HG02885 (cell line): ENCODE measurements around the gene KNDC1.

Experiments
- ATAC-seq: cut with Tn5 transposase; IDR thresholded peaks from one replicate; pipeline ENCODE4 v1.9.1; 2021; ENCODE audit warnings: mild to moderate bottlenecking; ENCODE audit not compliant: unreplicated experiment, poor library complexity

Gene KNDC1

DNA sequence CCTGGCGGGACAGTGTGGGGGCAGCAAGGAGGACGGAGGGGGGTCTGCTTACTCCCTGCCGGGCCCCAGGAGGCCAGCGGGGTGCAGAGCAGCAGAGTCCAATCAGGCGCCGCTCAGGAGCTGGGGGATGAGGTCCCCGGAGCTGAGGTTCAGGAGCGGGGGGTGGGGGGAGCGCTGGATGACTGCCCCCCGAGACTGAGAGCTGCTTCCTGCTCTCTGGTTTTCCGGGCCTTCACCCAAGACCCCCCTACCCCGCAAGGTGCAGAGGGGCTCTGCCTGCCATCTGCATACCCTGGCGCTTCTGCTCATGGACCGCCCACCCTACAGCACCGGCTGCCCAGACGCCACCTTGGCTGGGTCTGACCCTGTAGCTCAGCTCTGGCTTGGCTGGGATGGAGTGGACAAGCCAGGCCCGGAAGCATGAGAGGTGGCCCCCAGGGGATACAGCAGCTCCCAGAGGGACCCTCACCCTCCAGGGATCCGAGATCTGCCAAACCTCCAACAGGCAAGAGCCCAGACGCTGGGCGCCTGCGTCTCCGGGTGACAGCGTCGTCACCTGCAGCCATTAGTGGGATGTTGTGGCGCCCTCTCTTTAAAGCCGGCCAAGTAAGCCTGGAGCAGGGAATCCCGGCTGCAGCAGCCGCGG lies 930 bp downstream of the KNDC1 start:
- ATAC-seq, result no peak

DNA sequence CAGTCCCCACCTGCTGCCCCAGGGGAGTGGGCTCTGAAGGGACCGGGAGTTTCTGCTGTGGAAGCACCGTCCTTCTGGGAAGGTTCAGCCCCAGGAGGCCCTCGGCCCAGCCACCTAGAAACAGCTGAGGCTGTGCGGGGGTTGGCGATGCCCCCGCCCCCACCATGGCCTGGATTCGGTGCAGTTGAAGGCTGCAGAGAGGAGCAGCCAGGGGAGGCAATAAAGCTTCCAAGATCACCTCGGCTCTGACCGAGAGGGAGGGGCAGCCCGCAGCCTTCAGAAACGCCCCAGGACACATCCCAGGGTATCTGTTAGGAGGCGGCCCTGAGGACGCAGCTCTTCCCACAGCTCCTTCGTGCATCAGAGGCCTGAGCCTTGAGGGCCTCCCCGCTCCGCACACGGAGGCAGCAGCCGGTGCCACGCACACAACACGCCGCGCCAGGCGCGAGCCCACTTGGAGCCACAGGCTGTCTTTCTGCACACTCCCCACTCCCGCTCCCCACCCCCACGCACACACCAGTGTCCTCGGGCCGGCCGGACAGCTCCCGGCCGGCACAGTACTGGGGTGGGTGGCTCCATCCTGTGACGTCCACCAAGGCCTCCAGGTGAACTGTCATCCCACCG lies 1.6 kb downstream of the KNDC1 start:
- no peak for ATAC-seq

DNA sequence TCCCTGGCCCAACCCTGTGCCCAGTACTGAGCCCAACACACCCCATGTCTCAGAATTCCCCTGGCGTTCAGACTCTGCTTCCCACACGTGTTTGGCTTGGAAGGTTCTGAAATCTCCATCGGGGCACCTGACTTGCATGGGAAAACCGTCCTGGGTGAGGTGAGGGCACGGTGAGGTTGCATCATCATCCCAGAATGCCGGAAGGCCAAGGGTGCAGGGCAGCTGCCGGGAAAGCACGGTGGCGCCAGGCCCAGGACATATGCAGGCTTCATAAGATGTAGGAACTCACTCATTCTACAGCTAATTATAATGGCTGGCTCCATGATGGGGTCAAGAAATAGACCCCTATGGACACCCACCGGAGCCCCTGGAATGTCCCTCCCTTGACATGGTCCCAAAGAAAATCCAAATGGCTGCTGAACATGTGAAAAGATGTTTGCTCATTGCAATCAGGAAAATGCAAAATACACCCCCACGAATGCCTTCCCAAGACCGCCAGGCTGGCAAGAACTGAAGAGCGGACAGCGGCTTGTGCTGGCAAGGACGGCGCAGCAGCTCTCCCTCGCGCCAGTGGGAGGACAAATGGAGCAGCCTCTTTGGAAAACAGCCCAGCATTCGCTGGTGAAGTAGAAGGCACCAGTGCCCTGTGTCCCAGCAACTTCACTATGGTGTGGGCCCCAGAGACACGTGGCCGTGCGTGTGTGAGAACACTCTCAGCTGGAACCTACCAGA lies 2.3 kb downstream of the KNDC1 start:
- no peak for ATAC-seq

GRCh38 chr10:133162910-133163856 lies 3.2 kb downstream of the KNDC1 start:
- ATAC-seq, result no peak

DNA sequence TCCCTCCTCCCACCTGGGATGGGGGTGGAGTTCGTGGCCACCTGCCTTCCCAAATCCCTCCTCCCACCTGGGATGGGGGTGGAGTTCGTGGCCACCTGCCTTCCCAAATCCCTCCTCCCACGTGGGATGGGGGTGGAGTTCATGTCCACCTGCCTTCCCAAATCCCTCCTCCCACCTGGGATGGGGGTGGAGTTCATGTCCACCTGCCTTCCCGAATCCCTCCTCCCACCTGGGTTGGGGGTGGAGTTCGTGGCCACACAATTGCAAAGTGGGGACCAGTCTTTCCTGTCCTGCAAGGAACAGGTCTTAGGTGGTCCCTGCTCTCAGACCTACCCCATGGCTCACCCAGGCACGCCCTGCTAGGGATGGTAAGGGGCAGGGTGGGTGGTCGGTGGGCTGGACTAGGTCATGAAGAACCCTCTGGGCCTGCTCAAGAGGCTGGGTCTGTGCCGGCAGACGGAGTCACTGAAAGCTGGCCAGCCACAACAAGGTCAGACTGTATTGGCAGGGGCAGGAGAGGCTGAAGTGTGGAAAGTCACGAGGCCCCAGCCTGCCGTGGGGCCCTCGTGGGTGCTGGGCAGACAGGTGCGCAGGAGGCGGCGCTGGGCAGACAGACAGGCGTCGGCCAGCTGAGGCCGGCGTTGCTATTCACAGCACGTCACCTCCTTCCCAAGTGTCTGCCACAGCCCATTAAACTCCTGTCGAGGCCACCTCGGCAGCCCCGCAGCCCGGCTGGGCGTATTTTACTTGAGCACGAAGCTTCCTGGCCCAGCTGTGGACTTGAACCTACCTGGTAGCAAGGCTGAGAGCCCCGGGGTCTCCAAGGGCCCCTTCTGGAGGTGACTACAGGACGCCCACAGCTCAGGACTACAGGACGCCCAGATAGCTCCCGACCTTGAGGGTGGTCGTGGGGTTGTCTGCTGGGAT lies 4.1 kb downstream of the KNDC1 start:
- no peak for ATAC-seq

GRCh38 chr10:133164816-133165555 lies 5.0 kb downstream of the KNDC1 start:
- ATAC-seq, result no peak

GRCh38 chr10:133165556-133166503 lies 5.8 kb downstream of the KNDC1 start:
- ATAC-seq, result no peak

DNA sequence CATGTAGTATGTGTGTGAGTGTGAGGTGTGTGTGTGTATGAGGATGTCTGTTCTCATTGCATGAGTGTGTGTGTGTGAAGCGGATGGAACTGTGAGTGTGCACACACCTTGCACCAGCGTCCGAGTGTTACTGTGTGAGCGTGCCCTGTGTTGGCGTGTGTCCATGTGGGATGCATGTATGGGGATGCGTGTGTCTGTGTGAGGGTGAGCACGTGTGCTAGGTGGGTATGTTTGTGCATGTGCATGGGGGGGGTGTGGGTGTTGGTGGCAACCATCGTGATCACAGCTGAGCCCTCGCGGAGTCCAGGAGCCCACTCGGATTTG lies 6.4 kb downstream of the KNDC1 start:
- ATAC-seq, result no peak

DNA sequence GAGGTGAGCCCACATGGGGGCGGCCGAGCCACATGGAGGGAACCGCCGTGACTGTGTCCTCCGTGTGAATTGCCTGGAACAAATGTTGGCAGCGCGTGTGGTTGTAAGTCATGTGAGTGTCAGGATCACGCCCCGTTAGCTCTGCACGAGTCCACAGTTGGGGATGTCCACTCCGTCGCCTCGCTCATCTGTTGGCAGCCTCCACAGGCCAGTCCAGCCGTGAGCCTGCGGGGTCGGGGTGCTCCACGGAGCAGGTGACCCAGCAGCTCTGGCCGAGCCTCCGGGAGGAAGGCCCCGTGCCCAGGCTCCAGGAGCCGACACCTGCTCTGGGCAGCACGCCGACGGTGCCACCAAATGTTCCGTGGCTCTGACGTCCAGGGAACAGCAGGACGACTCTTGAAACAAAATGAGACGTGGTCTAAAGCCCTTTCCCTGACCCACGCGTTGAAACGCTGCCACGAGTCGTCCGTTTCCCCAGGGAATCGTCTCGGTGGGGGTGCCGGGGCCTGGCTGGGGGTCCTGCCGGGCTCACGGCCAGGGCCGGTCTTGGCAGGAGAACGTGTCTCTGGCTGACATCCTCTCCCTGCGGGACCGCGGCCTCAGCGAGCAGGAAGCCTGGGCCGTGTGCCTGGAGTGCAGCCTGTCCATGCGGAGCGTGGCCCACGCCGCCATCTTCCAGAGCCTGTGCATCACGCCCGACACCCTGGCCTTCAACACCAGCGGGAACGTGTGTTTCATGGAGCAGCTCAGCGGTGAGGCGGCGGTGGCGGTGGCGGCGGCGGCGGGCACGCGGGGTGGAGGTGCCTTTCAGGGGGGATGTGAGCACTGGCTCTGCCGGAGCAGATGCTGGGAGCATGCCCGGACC lies 7.0 kb downstream of the KNDC1 start:
- no peak for ATAC-seq

- no peak for ATAC-seq
Observed at GRCh38 chr10:133167693-133168616, 7.9 kb downstream of the KNDC1 start.

DNA sequence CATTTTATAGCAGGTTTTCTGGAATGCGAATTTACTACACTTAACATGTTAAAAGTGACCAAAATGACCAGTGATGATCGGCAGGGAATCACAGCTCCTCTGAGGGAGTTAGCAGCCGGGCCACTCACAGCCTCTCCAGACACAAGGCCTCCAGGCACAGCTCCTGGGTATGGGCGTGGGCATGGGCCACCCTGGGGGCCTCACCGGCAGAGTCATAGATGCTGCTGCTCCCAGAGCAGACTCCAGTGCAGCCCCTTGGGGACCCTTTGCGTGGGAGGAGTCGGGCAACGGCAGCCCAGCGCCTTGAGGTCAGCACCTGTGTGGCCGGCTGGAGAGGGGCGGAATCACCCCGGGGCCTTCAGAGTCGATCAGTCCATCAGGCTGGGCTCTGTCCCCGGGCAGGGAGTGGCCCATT lies 8.6 kb downstream of the KNDC1 start:
- no peak for ATAC-seq

GRCh38 chr10:133169173-133169947 lies 9.3 kb downstream of the KNDC1 start:
- no peak for ATAC-seq

- no peak for ATAC-seq
Observed at GRCh38 chr10:133170092-133170491, 10.1 kb downstream of the KNDC1 start.

GRCh38 chr10:133173860-133174640 lies 14.0 kb downstream of the KNDC1 start:
- no peak for ATAC-seq
